Heart right ventricle (tissue), 16 donors: Measurements from ENCODE around the gene BIN1. TPM values are rescaled to one million over a fixed set of nuclear protein-coding genes. Genes with fewer than 3 reads are reported as not detected.
A peak's percentile ranks its signal among the peaks of the same experiment; 100 is the strongest.

Experiments
- ATAC-seq, 8 donors: fragments of 200-7000 bp; cut with Tn5 transposase; one replicate each; pipeline ENCODE4 v1.9.1; 2020; ENCODE audit warnings: mild to moderate bottlenecking in 8 of 8, moderate library complexity in 8 of 8, moderate number of reproducible peaks in 1 of 8
- DNase-seq, 2 donors: peaks; one replicate each; pipeline ENCODE4 v3.0.0-alpha.2; 2020
- H3K27ac ChIP-seq, 10 donors: fragments of 200-600 bp; sonication (generic) in 2 of 10; one replicate each; pipeline versions ENCODE4 v1.5.0 to v1.8.0; 2020 to 2022; ENCODE audit warnings: mild to moderate bottlenecking in 3 of 10
- H3K27me3 ChIP-seq, 7 donors: fragments of 200-600 bp; one replicate each; pipeline ENCODE4 v1.8.0; 2021 to 2022; ENCODE audit warnings: mild to moderate bottlenecking in 2 of 7
- H3K36me3 ChIP-seq, 9 donors: fragments of 200-600 bp; sonication (generic) in 1 of 9; one replicate each; pipeline versions ENCODE4 v1.5.0 to v1.8.0; 2020 to 2022; ENCODE audit warnings: mild to moderate bottlenecking in 2 of 9
- H3K4me1 ChIP-seq, 9 donors: fragments of 200-600 bp; sonication (generic) in 1 of 9; one replicate each; pipeline versions ENCODE4 v1.5.0 to v1.8.0; 2020 to 2022; ENCODE audit warnings: mild to moderate bottlenecking in 4 of 9
- H3K4me3 ChIP-seq, 10 donors: fragments of 200-600 bp; sonication (generic) in 2 of 10; one replicate each; pipeline versions ENCODE4 v1.5.0 to v1.8.0; 2020 to 2022; ENCODE audit warnings: mild to moderate bottlenecking in 7 of 10, moderate library complexity in 2 of 10
- H3K9me3 ChIP-seq, 11 donors: fragments of 200-600 bp in 10 of 11; sonication (generic) in 2 of 11; one replicate each; pipeline versions ENCODE4 v1.5.0 to v1.8.0; 2013 to 2022; ENCODE audit warnings: mild to moderate bottlenecking in 2 of 11, control low read depth in 1 of 11, moderate library complexity in 1 of 11
- CTCF ChIP-seq, 9 donors: fragments of 200-600 bp; sonication (generic) in 2 of 9; IDR thresholded peaks; one replicate each; pipeline versions ENCODE4 v1.5.0 to v1.8.0; 2021 to 2022; ENCODE audit warnings: antibody characterized with exemption in 9 of 9, mild to moderate bottlenecking in 5 of 9, moderate library complexity in 1 of 9
- WGBS, 2 donors: extraction: QIAGEN DNeasy Blood & Tissue Kit; methylation state at CpG; one replicate each; pipeline ENCODE4 v1.1.7; 2013; ENCODE audit warnings: inconsistent platforms in 1 of 2; 5-methylcytosine and 5-hydroxymethylcytosine counted together
- intact Hi-C, 10 donors: fragments of 100-400 bp; cut with DNase I; formaldehyde crosslinking; loops; one replicate each; pipeline versions ENCODE4 v1.11.1 to v1.14.2; 2022
- long read RNA-seq, 3 donors: library from polyadenylated mRNA; unstranded; transcript quantifications; one replicate each; pipeline ENCODE4 v2.0.0, GENCODE V29; 2020 to 2021
- polyA plus RNA-seq, 2 donors: library from polyadenylated mRNA; stranded (reverse); fragments of 200-250 nt; gene quantifications; one replicate each; pipeline ENCODE4 v1.2.3, GENCODE V29; 2013
- total RNA-seq, 10 donors: library from RNA; stranded (reverse); fragmentation: NEBNext Ultra II Directional in 3 of 10; extraction: Animal tissue kit (Norgen Biotek cat#: 25700) in 3 of 10; gene quantifications; one replicate each; pipeline versions ENCODE4 v1.2.1 to v1.2.4, GENCODE V29; 2021 to 2023
- donor health status: Arrhythmogenic right ventricular cardiomyopathy.
- donor health status: ischemic (EF 13 %, LVEDD 7.1; RV severe dilation, severe dysfunction).
- donor health status: healthy with polysubstance abuse.
- donor health status: DM: no; HTN: yes; CAD: no.
- donor health status: DM: no; HTN: no; CAD: no.
- donor health status: ischemic (EF 25% LVEDD 6.9; RV normal size, moderate dysfunction).
- donor health status: ischemic (EF 25% LVEDD 5.7; RV mildly dilated, moderate dysfunction).
- donor health status: healthy.
- donor health status: DM: yes; HTN: yes; CAD: no.
- donor health status: Ischemic cardiomyopathy.
- donor health status: ischemic (EF 35%, LVEDD 5.7; RV mildly dilated, moderate dysfunction).
- donor health status: nonischemic (EF 11% LVEDD 7.7; RV severe dilation, severe dysfunction).
- donor health status: DM: yes; HTN: yes; CAD: no.
- donor health status: PGD.
- donor health status: ischemic (EF 29% LVEDD 5.4; RV normal size, mild dysfunction).
- donor health status: nonischemic (EF 23%, LVEDD 6.1; RV moderate dilation, normal function).

The BIN1 gene, protein sequence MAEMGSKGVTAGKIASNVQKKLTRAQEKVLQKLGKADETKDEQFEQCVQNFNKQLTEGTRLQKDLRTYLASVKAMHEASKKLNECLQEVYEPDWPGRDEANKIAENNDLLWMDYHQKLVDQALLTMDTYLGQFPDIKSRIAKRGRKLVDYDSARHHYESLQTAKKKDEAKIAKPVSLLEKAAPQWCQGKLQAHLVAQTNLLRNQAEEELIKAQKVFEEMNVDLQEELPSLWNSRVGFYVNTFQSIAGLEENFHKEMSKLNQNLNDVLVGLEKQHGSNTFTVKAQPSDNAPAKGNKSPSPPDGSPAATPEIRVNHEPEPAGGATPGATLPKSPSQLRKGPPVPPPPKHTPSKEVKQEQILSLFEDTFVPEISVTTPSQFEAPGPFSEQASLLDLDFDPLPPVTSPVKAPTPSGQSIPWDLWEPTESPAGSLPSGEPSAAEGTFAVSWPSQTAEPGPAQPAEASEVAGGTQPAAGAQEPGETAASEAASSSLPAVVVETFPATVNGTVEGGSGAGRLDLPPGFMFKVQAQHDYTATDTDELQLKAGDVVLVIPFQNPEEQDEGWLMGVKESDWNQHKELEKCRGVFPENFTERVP
- 10 to 100 TPM; 11.9 to 21.7 (median 16.5) TPM for total RNA-seq
- polyA plus RNA-seq = 10 to 100 TPM in 1 of 2 donors, 1 to 10 TPM in 1; 8.4 to 10.9 TPM
- long read RNA-seq, donor 1, transcript BIN1-211 (14 exons, 2,143 nt) = major isoform, 8 of 21 reads
- long read RNA-seq, donor 1, transcript BIN1-204 (13 exons, 2,074 nt) = minor isoform, 5 of 21 reads
- long read RNA-seq, donor 1, partial matches to known transcripts = 5 of 21 reads
- long read RNA-seq, donor 1, other reads (novel, unspliced or antisense) = 2 of 21 reads
- long read RNA-seq, donor 2, transcript BIN1-211 (14 exons, 2,143 nt) = major isoform, 15 of 41 reads
- long read RNA-seq, donor 2, transcript BIN1-204 (13 exons, 2,074 nt) = minor isoform, 7 of 41 reads
- long read RNA-seq, donor 2, partial matches to known transcripts = 5 of 41 reads
- long read RNA-seq, donor 2, other reads (novel, unspliced or antisense) = 4 of 41 reads
- long read RNA-seq, donor 3, transcript BIN1-204 (13 exons, 2,074 nt) = minor isoform, 5 of 58 reads
- long read RNA-seq, donor 3, transcript BIN1-211 (14 exons, 2,143 nt) = minor isoform, 11 of 58 reads
- long read RNA-seq, donor 3, transcript BIN1-206 (15 exons, 2,209 nt) = major isoform, 16 of 58 reads
- long read RNA-seq, donor 3, transcript BIN1-208 (14 exons, 1,832 nt) = minor isoform, 8 of 58 reads
- long read RNA-seq, donor 3, partial matches to known transcripts = 6 of 58 reads
- long read RNA-seq, donor 3, other reads (novel, unspliced or antisense) = 10 of 58 reads

DNA sequence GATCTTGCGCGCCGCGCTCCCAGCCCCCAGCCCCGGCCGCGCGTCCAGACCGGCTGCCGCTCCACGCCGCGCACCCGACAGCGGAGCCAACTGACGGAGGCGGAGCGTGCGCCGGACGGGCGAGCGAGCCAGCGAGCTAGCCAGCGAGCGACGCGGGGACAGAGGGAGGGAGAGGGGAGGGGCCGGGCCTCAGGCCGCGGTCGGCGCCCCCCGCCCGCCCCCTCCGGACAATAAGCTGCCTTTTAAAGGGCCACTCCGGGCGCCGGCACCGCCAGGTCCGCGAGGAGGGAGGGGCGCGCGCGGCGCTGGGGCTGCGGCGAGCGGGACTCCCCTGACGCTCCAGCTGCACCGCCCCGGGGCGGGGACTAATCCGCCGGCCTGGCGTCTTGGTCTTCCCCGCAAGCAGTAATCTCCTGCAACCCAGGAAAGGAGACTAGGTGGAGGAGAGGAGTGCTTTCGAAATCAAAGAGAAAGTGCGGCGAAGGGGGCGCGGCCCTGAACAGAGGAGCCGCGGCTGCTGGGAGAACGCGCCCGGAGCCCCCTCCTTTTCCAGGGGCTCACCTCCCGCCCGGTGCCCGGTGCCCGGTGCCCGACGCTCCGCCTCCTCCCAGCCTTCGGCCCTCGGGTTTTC, at the start of gene BIN1:
BIN1 (minus strand) TSS at position 164 of the 631 bp plus-strand sequence. CDS start 211 bp downstream, outside the sequence.
- intact Hi-C loops = loop anchor here in 2 of 10 donors (5.0 kb wide), 2 partner anchors 40 to 65 kb away; no protein-coding TSS in a partner anchor
- no peak for TF ChIP-seq CTCF (IDR thresholded peaks at IDR 0.05)
- H3K36me3 ChIP-seq = no peaks in the 10 kb centered on the region
- H3K4me1 ChIP-seq = peaks cover 0 to 41% (median 15%) of the 10 kb centered on the region in 9 donors
- H3K27me3 ChIP-seq = peaks cover 0 to 14% (median 0%) of the 10 kb centered on the region in 7 donors
- peak within 1 kb of the TSS; percentile 51 to 84 (median 74) for H3K4me3 ChIP-seq
- ATAC-seq (peak; percentile 85 to 90 (median 88)), DNase-seq (peak; percentile 86 to 90)
- H3K27ac ChIP-seq = peak within 1 kb of the TSS in 9 of 10 donors; percentile 50 to 87 (median 74)
- WGBS, 2 donors = 0 to 1% methylated on average over 65 to 76 of the region's 77 CpGs
- H3K9me3 ChIP-seq = no peaks in the 10 kb centered on the region

DNA sequence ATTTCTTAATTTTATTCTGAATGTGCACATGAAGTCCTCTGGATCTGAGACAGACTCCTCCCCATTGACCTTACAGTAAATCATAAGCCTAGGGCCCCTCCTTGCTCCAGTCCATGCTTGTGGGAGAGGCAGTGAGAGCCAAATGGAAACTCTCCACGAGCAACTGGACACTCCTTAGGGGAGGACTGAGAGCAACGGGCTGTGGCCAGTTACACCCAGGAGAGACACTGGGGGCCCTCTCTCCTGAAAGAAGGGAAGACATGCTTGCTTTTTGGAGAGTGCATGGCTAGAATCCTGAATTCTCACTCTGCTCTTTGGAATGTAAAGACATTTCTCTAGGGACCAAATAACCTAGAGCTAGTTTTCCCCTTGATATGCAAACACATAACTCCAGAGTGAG, 49.0 kb upstream of the BIN1 start:
- Histone ChIP-seq H3K4me1 (peaks cover 0 to 24% (median 0%) of the 10 kb centered on the region in 9 donors), H3K27me3 (peaks cover 0 to 10% (median 0%) of the 10 kb centered on the region in 7 donors), H3K36me3 (no peaks in the 10 kb centered on the region), H3K4me3 (no peak overlapping the region), H3K9me3 (peaks cover 0 to 10% (median 2%) of the 10 kb centered on the region in 11 donors), H3K27ac (no peak overlapping the region)
- intact Hi-C loops = no loop called here
- TF ChIP-seq CTCF (IDR thresholded peaks at IDR 0.05) = no peak
- DNase-seq = no peak
- 39 to 45% methylated on average over 2 of the region's 2 CpGs for WGBS, 2 donors
- peak; percentile 67 to 88 (median 82) for ATAC-seq

DNA sequence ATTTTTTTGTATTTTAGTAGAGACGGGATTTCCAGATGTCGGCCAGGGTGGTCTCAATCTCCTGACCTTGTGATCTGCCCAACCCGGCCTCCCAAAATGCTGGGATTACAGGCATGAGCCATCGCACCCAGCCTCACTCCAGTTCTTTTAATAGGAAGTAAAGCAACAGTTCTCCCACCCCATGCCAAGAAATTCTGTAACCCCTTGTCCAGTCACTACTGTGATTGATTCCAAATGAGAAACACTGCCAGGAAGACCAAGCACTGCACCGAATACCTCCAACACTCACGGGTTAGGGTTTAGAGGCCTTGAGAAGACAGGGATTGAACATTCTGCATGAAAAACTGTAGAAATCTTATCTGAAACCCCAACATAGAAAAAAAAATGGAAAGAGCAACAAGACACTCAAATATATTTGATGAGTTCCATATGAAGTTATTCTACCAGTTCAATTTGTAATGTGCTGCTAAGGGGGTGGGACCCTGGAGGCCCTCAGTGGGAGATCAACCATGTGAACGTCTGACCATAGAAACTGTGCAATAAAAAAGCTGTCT, 48.2 kb upstream of the BIN1 start:
- intact Hi-C loops = no loop called here

More for the DNA sequence above, 48.2 kb upstream of the BIN1 start:
- WGBS, 2 donors = 52 to 67% methylated on average over 7 of the region's 7 CpGs
- no peak for DNase-seq
- TF ChIP-seq CTCF (IDR thresholded peaks at IDR 0.05) = no peak
- Histone ChIP-seq H3K4me1 (peaks cover 0 to 24% (median 0%) of the 10 kb centered on the region in 9 donors), H3K36me3 (no peaks in the 10 kb centered on the region), H3K27ac (peak overlapping the region in 2 of 10 donors; percentile 21 to 57), H3K27me3 (peaks cover 0 to 10% (median 0%) of the 10 kb centered on the region in 7 donors), H3K9me3 (peaks cover 0 to 18% (median 2%) of the 10 kb centered on the region in 11 donors), H3K4me3 (no peak overlapping the region)
- ATAC-seq = peak in 4 of 8 donors; percentile 17 to 65 (median 48)
